ENCODE measurements around the gene EDN2.

Gene EDN2

DNA sequence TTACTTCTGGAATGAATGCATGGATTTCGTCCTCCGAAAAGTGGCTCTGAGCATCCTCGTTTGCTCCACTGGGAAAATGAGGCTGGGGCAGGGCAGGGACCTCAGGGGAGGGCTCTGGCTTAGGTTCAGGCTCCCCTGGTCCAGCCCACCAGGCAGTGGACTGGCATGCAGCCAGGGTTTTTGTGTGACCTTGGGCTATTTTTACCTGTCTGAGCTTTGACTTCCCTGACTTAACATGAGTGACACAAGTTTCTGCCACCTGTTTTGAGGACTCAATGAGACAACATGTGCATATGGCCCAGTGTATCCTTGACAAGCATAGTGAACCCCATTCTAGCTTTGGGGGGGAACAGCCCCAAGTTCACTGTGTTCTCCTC is 32.6 kb upstream of the EDN2 start:
- DNase-seq (ENCODE audit: low spot score) = no peak

DNA sequence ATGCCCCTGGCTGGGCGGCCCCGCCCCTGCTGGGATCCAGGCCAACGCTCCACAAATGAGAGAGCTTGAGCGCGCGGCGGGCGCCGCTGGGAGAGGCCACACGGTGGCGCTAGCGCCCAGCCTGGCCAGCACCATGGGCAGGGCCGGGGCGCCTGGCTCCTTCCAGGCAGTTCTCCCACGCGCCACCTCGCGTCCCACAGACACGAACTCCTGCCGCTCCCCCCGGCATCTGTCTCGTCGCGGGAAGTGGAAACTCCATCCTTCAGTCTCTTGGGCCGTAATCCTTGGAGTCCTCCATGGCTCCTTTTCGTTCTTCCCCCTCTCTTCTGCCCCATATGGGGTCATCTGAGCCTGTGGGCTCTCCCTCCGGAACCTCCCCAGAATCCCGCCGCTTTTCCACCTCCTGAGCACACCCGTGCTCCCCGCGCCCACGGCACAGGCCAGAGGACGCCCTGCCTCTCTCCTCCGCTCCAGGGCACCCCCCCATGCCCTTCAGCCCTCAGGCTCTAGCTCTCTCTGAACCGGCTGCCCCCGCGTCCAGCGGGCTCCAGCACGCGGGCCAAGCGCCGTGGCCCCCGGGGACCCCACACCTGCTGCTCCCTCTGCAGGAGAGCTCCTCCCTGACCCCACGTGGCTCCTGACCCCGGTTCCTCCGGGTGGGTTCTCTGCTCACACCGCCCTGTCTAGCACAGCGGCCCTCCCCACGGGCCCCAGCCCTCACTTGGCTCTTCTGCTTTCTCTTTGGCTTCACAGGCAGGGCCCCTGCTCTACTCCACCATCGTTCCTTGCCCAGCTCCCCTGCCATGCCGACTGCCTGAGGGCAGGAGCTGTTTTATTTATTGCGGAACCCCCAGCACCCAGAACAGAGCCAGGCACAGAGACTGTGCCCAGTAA is 31.9 kb upstream of the EDN2 start:
- peak; percentile 47 for DNase-seq (ENCODE audit: low spot score)

DNA sequence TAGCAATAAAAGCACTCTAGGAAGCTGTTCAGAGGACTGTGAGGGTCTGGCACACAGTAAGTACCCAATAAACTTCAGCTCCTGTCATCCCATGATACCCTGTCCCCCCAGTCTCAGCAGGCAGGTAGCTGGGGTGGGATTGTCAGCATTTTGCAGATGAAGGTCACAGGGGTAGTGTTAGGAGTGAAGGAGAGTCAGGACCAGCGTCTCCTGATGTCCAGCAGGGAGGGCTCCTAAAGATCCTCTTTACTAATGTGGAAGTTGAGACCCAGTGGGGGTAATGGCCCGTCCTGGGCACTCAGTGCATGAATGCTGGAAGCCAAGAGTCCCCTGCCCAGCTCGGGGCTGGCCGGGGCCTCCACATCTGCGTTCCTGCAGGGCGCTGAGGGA is 31.3 kb upstream of the EDN2 start:
- DNase-seq (ENCODE audit: low spot score) = no peak

DNA sequence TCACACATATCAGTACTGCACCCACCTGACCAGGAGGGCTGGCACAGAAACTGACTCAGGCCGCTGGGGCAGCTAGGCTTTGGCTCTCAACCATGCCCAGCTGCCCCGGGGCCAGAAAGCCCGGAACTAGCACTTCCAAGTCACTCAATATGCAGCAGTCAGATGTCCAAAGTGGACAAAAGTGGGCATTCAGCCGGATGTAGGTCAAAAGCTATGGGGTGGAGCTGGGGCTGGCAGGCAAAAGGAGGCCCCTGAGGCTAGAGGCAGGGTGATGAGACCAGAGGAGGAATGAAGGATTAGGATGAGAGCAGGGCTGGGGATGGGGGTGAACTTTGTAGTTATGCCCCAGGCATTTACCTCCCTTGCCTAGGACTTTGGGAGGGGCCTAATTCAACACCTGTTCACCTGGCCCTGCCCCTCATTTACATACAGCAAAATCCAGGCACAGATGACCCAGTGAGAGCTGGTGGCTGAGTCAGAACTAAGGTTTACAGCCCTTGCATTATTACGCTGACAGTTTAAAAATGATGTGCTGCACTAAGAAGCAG is 30.7 kb upstream of the EDN2 start:
- DNase-seq (ENCODE audit: low spot score) = no peak

DNA sequence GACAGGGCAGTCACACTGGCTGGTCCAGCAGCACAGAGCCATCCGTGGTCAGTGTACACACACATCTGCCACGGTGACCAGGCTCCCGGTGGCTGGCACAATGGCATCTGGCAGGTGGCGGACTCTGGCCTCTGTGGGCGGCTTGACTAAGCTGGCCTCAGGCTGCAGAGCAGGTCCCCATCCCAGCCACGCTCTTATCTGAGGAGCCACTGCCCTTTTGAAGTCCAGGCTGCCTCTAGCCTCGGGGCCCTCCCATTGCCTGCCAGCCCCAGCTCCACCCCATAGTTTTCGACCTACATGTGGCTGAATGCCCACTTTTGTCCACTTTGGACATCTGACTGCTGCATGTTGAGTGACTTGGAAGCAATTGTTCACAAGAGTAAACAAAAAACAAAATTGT is 29.9 kb upstream of the EDN2 start:
- DNase-seq (ENCODE audit: low spot score) = no peak

DNA sequence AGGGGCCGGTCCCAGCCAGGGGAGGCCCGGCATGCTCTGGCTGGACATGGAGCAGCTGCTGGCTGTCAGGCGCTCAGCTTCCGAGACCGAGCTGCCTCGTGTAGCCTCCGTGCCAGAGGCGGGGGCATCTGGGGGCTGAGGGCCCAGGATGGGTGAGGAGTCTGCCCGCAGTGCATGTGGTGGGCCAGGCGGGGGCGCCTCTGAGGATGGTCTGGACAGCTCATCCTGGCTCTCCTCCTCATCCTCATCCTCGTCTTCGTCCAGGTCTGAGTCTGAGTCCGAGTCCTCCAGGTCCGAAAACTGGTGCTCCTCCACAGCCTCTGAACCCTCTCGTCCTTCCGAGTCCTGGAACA is 28.9 kb upstream of the EDN2 start:
- DNase-seq (ENCODE audit: low spot score) = no peak

DNA sequence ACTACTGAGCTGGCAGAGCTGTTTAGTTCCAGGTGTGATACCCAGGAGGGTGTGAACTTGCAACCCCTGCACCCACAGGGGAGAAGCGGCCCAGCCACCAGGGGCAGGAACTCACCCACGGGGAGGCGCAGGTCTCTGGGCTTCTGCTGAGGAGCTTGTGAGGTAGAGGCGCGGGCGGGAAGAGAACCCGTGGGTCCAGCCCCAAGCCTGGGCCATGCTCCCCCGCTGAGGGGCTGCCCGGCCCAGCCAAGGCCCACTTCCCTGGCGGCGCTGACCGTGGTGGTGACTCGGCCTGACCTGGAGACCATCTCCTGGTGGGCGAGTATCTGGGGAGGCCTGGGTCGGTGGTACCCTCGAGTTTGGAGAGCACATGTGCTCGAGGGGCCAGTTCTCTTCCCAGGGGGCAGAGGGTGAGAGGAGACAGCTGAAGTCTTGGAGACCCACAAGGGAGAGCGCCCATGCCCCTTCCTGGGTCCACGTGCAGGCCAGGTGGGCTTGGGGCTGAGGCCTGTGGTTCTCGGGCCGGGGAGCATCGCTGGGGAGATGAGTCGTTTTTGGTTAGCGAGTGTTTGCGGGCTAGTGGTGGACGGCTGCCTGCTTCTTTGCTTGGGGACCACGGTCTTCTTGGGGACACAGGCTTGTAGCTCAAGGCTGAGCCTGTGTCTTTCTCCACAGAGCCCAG is 28.4 kb upstream of the EDN2 start:
- no peak for DNase-seq (ENCODE audit: low spot score)

DNA sequence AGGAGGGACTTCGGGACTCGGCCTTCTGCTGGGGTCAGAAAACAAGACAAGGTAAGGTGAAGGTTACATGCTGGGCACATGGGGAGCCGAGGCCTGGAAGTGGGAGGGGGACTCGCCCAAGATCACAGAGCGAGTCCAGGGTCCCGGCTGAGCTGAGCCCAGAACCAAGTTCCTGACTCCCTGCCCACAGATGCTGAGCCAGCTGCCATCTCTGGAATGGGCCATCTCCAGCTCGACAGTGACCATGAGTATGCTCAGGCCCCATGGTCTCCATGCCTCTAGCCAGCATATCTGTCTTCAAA is 26.7 kb upstream of the EDN2 start:
- DNase-seq (ENCODE audit: low spot score) = no peak

DNA sequence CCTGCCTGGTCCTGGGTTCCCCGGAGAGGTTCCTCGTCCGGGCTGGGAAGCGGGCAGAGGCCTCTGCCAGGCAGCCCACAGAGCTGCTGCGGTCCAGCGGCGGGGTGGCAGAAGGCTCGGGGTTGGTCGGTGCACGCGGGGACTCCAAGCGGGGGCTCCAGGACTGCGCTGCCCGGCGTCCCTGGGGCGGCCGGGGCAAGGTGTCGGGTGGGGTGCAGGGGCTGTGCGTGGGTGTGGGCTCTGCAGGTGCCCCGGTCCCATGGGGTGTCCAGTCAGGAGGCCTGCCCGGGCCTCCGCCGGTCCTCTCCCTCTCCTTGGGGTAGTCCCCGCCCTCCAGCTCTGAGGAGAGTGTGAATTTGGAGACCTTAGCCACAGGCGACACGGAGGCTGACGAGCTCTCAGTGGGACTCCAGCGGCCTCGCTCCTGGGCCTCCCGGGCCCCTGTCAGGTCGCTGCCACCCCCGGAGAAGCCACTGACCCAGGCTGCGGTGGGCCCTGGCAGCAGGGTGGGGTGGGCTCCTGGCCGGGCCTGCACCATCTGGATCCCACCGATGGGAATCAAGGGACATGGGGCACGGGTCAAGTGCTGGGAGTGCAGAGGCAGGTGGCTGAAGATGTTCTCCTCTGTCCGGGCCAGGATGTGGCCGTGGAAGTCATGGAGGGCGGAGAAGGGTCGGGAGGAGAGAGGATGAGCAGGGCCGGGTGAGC is 26.2 kb upstream of the EDN2 start:
- DNase-seq (ENCODE audit: low spot score) = no peak

DNA sequence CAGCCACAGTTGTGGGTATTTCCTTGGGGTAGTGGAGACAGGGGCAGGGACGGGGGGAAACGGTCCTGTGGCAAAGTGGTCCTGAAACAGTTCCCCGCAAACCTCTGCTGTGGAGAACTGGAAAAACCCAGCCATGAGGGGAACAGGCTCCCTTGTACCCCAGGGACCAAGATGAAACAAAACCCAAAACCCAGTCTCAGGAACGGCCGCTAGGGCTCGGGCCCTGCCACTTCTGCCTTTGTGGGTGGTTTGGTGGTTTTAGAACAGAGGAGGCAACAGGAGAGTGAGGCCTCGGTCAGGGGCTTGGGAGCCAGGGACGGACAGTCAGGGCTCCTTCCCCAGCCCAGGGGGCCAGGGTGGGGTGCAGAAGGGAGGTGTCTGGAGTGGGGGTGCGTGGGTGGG is 24.8 kb upstream of the EDN2 start:
- DNase-seq (ENCODE audit: low spot score) = no peak

DNA sequence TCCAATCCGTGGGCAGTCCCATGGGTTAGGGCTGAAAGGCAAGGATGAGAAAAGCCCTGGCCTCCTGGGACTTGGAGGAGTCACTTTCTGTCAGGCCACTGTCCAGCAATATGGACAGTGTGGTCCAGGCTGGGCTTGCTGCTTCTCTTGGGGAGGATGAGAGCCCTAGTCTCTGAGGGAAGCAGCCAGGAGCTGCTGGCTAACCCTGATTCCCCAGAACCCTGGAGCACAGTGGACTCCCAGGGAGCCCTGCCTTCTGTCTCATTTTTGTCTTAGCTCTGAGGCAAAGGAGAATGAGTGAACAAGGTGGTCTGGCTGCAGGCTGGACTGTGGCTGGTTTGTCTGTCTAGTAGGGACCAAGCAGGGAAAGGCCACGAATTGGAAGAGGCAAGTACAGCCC is 23.8 kb upstream of the EDN2 start:
- no peak for DNase-seq (ENCODE audit: low spot score)

DNA sequence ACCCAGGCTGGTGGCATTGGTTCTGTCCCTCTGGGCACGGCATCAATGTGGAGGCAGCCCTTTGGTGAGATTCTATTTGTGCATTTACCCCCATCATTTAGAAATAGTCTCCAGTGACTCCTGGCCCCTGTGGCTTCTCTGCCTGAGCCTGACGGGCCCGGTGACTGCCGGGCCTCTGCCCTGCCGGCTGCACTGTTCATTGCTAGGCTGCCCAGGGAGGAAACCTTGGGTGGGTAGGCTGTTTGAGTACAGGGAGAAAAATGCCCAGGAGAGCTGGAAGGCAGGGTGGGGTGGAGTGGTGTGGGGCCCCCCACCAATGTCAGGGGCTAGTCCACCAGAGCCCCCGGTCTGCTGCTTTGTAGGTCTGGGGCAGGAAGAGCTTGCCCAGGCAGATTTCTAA is 23.4 kb upstream of the EDN2 start:
- no peak for DNase-seq (ENCODE audit: low spot score)

DNA sequence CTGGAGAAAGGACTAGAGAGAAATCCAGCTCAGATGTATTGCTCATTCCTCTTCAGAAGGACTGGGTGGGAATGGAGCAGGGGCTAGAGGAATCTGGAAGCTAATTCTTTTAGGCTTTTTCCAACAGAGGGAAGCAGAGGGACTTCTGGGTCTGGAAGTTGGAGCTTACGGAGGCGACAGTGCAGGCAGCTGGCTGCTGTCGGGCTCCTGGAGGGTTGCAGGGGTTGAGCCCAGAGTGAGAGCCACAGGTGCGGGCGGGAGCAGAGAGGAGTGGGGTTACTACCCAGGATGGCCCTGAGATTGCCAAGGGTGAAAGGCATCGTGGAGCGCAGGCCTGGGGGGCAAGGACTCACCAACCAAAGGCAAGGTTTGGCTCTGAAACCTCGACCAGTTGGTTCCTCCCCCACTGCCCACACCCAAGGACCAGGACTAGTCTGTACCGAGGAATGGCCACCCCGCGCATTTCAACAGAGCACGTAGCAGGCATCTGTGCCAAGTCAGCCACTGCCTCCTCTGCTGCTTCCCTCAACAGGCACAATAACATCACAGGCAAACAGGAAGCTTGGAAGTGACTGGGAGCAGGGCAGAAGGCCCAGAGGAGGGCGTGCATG is 22.7 kb upstream of the EDN2 start:
- DNase-seq (ENCODE audit: low spot score) = no peak

DNA sequence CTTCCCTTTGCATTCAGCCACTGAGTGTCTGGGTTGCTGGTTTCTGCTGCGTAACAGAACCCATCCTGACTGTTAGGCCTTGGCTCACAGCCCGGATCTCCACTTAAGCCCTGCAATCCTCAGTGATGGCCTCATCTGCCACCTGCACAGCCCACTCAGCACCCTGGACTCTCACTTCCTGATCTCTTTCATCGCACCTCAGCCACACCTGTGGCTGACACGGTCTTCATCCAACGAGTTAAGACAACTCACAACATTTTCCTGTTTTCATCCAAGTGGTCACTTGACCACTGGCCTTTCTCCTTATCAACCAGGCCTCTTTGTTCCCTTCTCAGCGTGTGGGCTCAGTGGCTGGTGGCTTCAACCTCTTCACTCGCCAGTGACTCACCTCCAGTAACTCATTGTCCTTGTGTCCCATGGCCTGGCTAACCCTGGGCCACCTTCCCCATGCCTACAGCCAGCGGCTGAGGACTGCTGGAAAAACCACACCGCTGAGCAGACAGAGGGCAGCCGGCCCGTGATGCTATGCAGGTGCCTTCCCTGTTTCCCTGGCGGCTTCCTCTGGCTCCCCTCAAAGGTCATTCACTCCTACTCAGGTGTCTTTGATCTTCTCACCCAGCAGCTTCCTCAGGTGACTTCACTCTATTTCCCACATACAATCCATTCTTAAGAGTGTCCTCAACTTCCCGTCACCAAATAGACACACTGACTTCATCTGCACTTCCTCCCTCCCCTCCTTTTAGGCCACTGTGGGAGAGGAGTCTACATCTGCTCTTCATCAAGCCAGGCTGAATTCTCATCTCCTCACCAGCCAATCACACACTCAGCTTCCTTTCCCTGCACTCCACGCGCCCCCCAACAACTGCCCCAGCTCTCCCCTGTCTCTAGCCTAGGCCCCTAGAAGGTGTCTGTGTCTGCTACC is 19.9 kb upstream of the EDN2 start:
- no peak for DNase-seq (ENCODE audit: low spot score)

DNA sequence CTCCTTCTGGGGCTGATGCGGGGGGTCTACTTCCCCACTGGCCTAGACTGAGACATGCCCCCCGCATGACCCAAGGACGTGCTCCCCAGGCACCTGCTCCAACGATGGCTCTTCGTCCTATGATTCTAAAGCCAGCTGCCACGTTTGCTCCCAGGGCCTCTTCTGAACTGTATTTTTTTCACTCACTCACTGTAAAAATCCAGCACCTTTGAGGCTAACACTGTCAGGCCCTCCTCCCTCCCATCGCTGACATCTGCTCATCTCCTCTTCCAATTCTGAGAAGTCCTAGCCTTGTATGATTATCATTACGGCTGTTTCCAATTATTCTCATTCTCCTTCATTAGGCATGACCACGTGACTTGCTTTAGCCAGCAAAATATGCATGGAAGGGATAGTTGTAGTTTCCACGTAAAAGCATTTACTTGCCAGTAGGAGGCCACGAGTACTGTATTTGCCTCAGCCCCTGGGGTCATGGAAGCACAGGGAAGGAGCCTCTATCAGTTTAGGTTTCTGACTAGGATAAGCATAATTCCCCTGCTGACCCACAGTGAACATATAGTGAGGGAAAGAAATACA is 19.1 kb upstream of the EDN2 start:
- DNase-seq (ENCODE audit: low spot score) = no peak

DNA sequence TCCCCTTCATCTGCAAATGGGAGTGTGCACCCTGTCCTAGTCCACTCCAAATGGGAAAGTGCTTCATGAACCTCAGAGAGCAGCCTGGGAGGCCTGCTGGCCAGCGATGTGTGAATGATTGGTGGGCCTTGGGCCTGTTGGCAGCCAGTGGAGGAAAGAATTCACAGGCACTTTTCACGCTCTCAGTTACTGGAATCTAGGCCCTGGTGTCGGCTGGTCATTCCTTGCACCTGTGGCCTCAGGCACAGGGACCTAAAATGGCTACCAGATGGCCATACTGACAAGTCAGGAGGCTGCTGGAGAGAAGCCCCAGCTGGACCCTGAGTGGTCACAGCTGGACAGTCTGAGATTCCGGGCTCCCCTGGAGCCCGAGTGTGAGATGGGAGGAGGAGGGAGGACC is 18.4 kb upstream of the EDN2 start:
- DNase-seq (ENCODE audit: low spot score) = no peak

DNA sequence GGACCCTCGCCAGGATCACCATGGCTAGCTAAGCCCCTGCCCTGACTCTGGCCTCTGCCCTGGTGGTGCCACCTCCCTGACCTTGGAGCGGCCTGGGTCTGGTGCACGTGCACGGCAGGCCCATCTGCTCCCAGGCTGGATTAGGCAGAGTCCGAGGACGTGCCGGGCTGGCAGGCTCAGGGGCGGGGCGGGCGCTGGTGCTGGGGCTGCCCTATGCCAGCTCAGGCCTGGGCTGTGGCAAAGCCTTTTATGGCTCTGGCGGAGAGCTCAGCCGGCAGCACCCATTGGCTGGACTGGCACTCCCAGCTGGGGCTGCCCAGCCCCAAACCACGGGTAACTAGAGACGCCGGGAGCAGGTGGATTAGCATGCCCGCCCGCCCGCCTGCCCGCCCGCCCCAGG is 17.1 kb upstream of the EDN2 start:
- no peak for DNase-seq (ENCODE audit: low spot score)

DNA sequence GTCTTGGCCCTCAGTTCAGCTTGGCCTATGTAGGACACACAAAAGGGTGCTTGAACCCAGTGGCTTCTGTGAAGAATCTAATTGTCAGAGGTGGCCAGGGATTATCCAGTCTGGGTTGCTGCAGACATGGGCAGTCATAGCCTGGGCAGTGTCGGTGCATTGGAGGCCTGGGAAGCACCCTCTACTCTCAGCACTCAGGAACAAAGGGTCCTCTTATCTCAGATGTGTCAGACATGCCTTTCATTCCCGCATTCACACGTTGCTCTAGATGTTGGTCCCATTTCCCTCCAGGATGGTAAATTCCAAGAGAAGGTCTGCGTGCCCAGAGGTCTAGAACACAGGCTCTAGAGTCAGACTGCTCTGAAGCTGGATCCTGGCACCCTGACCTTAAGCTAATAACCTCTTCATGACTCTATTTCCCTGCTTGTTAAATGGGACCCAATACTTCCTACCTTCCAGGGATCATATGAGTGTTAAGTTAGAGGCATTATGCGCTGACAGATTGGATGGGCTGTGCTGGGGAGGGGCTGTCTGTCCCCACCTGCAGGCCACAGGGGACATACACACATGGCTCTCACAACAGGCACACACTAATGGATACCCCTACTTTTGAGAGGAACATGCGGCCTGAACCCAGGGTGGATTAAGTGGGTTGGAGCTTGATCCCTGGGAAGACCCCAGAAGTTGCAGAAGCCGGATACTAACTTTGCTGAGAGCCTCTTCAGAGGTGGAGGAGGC is 16.5 kb upstream of the EDN2 start:
- DNase-seq (ENCODE audit: low spot score) = no peak

DNA sequence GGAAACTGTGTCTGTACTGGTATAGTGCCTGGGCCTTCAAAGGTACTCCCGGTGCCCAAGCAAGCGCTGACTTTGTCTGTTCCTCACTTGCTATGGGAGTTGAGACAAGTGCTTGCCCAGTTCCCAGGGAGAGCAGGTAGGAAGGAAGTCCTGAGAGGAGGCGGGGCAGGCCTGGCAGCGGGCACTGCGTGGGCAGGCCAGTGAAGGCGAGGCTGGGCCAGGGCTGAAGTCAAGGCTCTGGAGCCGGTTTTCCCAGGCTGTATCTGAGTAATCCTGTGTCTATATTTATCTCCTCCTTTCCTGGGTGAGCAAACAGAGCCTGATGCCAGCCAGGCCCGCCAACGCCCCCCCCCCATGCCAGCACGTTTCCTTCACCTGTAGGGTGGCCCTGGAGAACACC is 15.9 kb upstream of the EDN2 start:
- no peak for DNase-seq (ENCODE audit: low spot score)

DNA sequence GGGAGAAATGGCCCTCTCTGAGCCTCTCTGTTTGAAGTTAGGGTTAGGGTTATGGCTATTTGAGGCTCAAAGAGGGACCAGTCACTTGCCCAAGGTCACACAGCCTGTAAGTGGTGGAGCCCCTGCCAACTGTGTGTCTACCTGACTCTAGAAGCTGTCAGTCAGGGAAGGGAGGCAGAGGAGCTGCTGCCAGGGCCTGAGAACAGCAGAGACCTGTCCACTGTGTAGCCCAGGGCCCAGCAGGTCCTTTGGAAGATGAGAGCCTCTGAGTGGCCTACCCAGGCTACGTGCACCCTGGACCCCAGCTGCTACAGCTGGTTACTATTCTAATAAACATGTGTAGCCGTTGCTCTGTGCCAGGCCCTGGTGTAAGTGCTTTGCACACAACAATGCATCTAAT is 15.1 kb upstream of the EDN2 start:
- no peak for DNase-seq (ENCODE audit: low spot score)

DNA sequence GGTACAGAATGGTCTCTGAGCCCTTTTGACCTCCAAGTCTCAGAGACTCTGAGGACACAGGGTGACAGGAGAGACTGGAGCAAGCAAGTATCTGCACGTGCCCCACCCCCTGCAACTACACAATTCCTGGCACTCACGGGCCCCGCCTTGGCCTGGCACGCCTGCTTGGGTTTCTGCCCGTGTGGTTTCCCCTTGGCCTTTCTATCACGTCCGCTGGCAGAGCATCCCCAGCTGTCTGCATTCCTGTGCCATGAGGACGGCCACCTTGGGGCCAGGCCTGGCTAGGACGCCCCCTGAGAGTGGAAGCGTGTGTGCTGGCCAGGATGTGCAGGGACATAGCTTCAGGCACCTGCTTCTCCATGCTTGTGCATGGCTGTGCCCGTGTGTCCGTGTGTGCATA is 14.3 kb upstream of the EDN2 start:
- no peak for DNase-seq (ENCODE audit: low spot score)
